Rectal smooth muscle tissue (tissue), 1 donor: Measurements from ENCODE around the gene ITGA2.

Source experiments
- H3K27ac ChIP-seq: one replicate; pipeline ENCODE4 v1.7.0; 2013; ENCODE audit warnings: low read depth, low read length, inconsistent platforms
- H3K27me3 ChIP-seq: one replicate; pipeline ENCODE4 v1.7.0; 2013; ENCODE audit warnings: low read length; ENCODE audit not compliant: control insufficient read depth, insufficient read depth
- H3K36me3 ChIP-seq: one replicate; pipeline ENCODE4 v1.7.0; 2013; ENCODE audit warnings: low read length; ENCODE audit not compliant: control insufficient read depth, insufficient read depth
- H3K4me1 ChIP-seq: one replicate; pipeline ENCODE4 v1.7.0; 2013; ENCODE audit warnings: low read length; ENCODE audit not compliant: control insufficient read depth, insufficient read depth
- H3K4me3 ChIP-seq: one replicate; pipeline ENCODE4 v1.7.0; 2013; ENCODE audit warnings: low read length
- H3K9ac ChIP-seq: one replicate; pipeline ENCODE4 v1.7.0; 2013; ENCODE audit warnings: low read length

ITGA2 gene

DNA sequence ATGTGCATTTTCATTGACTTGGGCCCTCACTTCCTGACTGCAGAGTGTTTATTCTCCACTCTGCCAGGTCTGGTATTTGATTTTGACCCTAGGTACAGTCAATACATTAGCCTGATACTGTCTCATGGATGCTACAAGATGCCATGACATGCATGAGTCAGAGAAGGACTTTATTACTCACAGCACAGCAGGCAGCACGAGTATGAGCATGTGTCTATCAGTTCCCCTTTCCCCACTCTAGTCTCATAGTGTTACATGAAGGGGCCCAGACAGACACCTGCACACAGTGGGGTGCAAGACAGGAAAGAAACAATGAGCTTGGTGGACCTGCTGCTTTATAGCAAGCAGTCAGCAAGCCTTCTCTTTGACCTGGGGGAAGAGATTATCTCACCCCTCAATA, 19.6 kb downstream of the ITGA2 start:
- no peak overlapping the region for H3K9ac ChIP-seq
- no peak overlapping the region for H3K4me3 ChIP-seq
- H3K4me1 ChIP-seq, result no peaks in the 10 kb centered on the region
- H3K27ac ChIP-seq, result no peak overlapping the region
- H3K27me3 ChIP-seq, result no peaks in the 10 kb centered on the region
- H3K36me3 ChIP-seq, result no peaks in the 10 kb centered on the region

DNA sequence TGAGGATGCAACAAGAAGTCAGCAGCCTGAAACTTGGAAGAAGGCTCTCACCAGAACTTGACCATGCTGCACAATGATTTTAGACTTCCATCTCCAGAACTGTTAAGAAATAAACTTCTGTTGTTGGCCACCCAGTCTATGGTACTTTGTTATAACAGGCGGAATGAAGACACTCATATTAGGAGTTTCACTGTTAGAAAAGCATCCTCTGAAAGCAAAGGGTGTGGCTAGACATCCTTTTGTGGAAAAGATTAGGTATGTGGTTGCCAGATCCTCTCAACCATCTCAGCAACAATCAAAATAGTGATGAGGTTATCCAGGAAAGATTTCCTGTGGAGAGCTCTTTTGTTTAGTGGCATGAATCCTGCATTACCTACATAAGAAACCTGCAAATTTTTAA, 20.7 kb downstream of the ITGA2 start:
- H3K4me1 ChIP-seq, result no peaks in the 10 kb centered on the region
- no peak overlapping the region for H3K27ac ChIP-seq
- no peak overlapping the region for H3K4me3 ChIP-seq
- H3K9ac ChIP-seq, result no peak overlapping the region
- H3K27me3 ChIP-seq, result no peaks in the 10 kb centered on the region
- no peaks in the 10 kb centered on the region for H3K36me3 ChIP-seq

DNA sequence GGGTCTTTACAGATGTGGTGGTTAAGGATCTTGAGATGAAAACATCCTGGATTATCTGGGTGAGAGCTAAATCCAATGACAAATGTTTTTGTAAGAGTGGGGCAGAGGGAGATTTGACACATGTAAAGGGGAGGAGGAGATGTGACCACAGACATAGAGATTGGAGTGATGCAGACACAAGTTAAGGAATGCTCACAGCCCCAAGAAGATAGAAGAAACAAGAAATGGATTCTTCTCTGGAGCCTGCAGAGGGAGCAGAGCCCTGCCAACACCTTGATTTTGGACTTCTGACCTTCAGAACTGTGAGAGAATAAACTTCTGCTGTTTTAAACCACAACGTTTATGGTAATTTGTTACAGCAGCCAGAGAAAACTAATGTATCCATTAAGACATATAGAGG, 21.7 kb downstream of the ITGA2 start:
- no peaks in the 10 kb centered on the region for H3K4me1 ChIP-seq
- H3K36me3 ChIP-seq, result no peaks in the 10 kb centered on the region
- H3K27me3 ChIP-seq, result no peaks in the 10 kb centered on the region
- H3K4me3 ChIP-seq, result no peak overlapping the region
- H3K9ac ChIP-seq, result no peak overlapping the region
- H3K27ac ChIP-seq, result no peak overlapping the region

DNA sequence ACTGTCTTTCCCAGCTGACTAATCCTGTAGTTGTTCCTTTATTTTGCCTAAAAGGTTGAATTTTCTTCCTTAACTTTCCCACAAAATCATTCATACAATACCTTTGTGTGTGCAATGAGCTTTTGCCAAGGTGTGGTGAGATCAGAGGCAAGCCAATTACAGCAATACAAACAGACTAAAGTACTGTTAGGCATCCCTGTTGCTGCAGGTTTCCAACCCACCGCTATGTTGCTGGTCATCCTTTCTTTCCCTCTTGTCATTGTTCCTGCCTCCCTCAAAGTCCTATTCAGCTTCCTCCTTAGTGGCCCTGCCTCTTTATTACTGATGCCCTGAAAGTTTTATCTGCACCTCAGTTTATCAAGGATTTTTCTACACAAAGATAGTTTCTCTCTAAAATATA, 22.1 kb downstream of the ITGA2 start:
- Histone ChIP-seq H3K27ac (no peak overlapping the region), H3K4me1 (no peaks in the 10 kb centered on the region), H3K36me3 (no peaks in the 10 kb centered on the region), H3K27me3 (no peaks in the 10 kb centered on the region), H3K9ac (no peak overlapping the region), H3K4me3 (no peak overlapping the region)

DNA sequence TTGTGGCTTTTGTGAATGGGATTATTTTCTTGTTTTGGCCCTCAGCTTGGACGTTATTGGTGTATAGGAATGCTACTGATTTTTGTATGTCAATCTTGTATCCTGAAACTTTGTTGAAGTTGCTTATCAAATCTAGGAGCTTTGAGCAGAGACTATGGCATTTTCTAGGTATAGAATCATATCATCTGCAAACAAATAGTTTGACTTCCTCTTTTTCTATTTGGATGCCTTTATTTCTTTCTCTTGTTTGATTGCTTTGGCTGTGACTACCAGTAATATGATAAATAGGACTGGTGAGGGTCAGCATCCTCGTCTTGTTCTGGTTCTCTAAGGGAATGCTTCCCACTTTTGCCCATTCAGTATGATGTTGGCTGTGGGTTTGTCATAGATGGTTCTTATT, 24.7 kb downstream of the ITGA2 start:
- H3K36me3 ChIP-seq, result no peaks in the 10 kb centered on the region
- H3K27me3 ChIP-seq, result no peaks in the 10 kb centered on the region
- no peak overlapping the region for H3K9ac ChIP-seq
- no peak overlapping the region for H3K27ac ChIP-seq
- H3K4me1 ChIP-seq, result no peaks in the 10 kb centered on the region
- no peak overlapping the region for H3K4me3 ChIP-seq

DNA sequence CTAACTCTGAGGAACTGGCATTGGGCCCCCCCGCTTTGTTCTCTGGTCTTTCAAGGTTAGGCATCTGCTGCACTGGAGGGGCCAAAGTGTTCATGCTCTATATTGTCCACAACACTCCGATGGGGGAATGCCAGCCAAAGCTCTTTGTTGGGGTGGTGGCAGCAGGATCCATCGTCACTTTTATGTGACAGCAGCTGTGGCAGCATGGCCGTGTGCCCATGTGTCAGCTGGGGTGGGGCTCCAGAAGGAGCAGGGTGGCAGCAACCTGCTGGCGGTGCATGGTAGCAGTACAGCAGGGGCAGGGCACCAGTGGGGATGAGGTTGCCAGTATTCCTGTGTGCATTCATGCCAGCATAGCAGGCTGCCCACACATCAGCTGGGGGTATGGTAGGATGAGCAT, 28.2 kb downstream of the ITGA2 start:
- Histone ChIP-seq H3K4me1 (no peaks in the 10 kb centered on the region), H3K27ac (no peak overlapping the region), H3K9ac (no peak overlapping the region), H3K4me3 (no peak overlapping the region), H3K36me3 (no peaks in the 10 kb centered on the region), H3K27me3 (no peaks in the 10 kb centered on the region)

DNA sequence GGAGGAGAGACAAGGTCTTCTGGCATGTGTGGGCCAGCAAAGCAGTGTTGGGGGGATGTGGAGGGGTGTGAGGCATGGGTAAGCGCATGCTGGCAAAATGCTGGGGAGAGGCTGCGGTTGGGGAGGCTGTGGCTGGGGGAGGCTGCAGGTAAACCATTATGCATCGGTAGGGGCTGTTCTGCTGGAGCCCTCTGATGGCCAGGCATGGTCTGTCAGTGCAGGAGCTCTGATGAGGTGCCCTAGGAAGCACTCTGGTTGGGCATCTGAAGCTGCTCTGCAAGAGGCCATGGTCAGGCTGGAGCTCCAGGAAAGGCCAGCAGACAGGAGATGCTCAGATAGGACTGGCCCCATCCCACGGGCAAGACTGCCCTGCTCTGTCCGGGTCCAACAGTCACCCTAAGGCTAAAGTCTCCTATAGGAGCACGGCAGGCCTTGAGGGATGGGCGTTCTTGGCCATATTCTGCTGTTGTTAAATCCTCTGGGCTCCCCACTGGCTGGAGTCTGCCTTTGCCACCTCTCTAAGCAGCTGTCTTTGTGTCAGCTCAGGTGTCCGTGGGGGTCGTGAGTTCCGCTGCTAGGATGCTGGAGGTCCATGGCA, 28.7 kb downstream of the ITGA2 start:
- H3K9ac ChIP-seq, result no peak overlapping the region
- no peak overlapping the region for H3K27ac ChIP-seq
- H3K4me1 ChIP-seq, result no peaks in the 10 kb centered on the region
- no peak overlapping the region for H3K4me3 ChIP-seq
- H3K27me3 ChIP-seq, result no peaks in the 10 kb centered on the region
- no peaks in the 10 kb centered on the region for H3K36me3 ChIP-seq

DNA sequence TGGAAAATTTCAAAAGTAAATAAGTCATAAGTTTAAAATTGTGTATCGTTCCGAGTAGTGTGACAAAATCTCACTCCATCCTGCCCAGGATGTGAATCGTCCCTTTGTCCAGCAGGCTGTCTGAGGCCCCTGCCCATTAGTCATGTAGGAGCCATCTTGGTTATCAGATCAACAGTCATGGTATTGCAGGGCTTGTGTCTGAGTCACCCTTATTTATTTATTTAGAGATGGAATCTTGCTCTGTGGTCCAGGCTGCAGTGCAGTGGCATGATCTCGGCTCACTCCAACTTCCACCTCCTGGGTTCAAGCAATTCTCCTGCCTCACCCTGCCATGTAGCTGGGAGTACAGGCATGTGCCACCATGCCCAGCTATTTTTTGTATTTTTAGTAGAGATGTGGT, 30.2 kb downstream of the ITGA2 start:
- H3K4me3 ChIP-seq, result no peak overlapping the region
- no peaks in the 10 kb centered on the region for H3K27me3 ChIP-seq
- H3K36me3 ChIP-seq, result no peaks in the 10 kb centered on the region
- H3K4me1 ChIP-seq, result no peaks in the 10 kb centered on the region
- no peak overlapping the region for H3K27ac ChIP-seq
- no peak overlapping the region for H3K9ac ChIP-seq

DNA sequence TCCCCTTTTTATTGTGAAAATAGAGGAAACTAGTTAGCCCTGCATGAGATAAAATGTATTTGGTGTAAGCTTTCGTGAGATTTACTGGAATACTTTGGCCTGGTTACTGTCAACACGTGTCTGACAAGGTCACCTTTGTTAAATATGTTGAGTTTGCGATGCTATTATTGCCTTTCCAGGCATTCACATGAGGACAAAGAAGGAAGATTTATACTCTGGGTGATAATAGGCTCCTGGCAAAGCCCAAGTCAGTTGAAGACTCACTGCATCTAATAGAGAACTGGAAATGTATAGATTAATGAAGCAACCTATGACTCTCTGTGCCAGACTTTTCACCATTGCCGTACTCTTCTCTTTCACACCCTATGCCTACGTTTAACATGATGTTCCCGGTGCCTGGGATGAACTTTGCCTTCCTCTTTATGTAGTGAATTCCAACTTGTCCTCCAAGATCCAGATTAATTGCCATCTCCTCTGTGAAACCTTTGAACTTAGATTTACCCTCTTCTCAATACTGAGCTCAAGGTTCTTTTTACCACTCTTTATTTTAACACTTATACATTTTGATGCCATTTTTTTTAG, 33.9 kb downstream of the ITGA2 start:
- Histone ChIP-seq H3K9ac (no peak overlapping the region), H3K4me3 (no peak overlapping the region), H3K4me1 (no peaks in the 10 kb centered on the region), H3K27me3 (no peaks in the 10 kb centered on the region), H3K36me3 (no peaks in the 10 kb centered on the region), H3K27ac (no peak overlapping the region)

DNA sequence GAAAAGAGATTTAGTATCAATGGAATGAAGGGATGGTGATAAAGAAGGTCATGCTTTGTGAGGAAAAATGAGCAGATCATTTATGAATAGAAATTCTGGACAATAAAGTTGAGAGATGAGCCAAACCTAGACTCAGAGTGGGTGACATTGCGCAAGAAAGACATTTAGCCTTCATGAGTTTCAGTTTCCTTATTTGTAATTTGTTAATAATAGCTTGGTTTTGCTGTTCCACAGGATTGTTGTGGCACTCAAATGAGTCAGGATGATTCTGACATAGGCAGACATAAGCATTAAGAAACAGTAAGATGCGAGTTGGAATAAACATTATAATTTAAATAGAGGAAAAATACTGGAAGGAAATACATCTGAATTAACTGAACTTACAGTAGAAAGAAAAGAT, 34.8 kb downstream of the ITGA2 start:
- Histone ChIP-seq H3K36me3 (no peaks in the 10 kb centered on the region), H3K27me3 (no peaks in the 10 kb centered on the region), H3K9ac (no peak overlapping the region), H3K4me3 (no peak overlapping the region), H3K4me1 (no peaks in the 10 kb centered on the region), H3K27ac (no peak overlapping the region)

DNA sequence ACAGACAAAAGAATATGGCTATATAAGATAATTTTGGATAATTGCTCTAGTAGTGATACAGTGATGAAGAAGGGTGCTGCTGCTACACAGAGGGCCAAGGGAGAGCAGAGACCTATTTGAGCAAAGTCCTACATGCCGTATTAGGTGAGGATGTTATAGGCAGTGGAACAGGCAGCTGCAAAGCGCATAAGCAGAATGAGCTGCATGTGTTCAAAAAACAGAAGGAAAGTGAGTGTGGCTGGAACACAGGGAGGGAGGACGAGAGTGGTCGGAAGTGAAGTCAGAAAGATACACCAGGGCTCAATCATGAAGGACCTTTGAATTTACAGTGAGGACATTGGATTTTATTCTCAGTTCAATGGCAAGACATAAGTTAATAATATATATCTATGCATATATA, 35.4 kb downstream of the ITGA2 start:
- Histone ChIP-seq H3K4me3 (no peak overlapping the region), H3K4me1 (no peaks in the 10 kb centered on the region), H3K9ac (no peak overlapping the region), H3K27ac (no peak overlapping the region), H3K36me3 (no peaks in the 10 kb centered on the region), H3K27me3 (no peaks in the 10 kb centered on the region)

DNA sequence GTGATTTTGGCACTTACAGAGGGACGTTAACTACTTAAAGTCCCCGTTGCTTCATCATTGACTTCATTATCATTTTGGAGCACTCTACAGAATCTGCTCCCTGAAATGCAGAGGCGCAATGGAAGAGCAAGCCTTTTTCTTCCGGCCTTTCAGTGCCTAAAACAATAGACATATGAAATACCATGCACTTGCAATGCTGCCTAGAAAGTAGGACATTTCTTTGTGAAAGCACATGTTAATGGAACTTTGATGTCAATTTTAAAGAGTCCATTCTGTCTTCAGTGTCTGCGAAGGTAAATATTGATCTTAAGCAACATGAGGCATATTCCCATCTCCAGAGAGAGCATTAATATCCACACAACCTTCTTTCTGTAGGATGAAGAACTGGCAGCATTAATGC, 36.3 kb downstream of the ITGA2 start:
- Histone ChIP-seq H3K4me3 (no peak overlapping the region), H3K27ac (no peak overlapping the region), H3K27me3 (no peaks in the 10 kb centered on the region), H3K9ac (no peak overlapping the region), H3K36me3 (no peaks in the 10 kb centered on the region), H3K4me1 (no peaks in the 10 kb centered on the region)

DNA sequence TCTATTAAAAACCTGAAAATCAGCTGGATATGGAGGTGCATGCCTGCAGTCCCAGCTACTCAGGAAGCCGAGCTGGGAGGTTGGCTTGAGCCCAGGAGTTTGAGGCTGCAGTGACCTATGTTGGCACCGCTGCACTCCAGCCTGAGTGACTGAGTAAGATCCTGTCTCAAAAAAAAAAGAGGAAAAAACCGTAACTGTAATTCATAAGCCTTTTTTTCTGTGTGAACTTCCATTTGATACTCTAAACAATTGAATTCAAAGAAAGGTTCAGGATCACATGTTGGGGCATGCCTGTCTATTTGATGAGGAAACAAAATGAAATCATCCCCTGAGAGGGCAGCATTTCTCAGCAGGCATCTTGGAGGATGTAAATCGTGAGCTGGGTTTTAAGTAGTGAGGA, 38.8 kb downstream of the ITGA2 start:
- Histone ChIP-seq H3K27ac (no peak overlapping the region), H3K27me3 (no peaks in the 10 kb centered on the region), H3K4me1 (peaks cover 3% of the 10 kb centered on the region)

More for the DNA sequence above, 38.8 kb downstream of the ITGA2 start:
- no peak overlapping the region for H3K9ac ChIP-seq
- no peaks in the 10 kb centered on the region for H3K36me3 ChIP-seq
- H3K4me3 ChIP-seq, result no peak overlapping the region
